GM19025 (cell line): ENCODE results near the gene TXNRD1.

Source experiments
- ATAC-seq: cut with Tn5 transposase; IDR thresholded peaks from one replicate; pipeline ENCODE4 v1.9.1; 2021; ENCODE audit warnings: mild to moderate bottlenecking, low read depth, moderate library complexity; ENCODE audit not compliant: unreplicated experiment

Gene TXNRD1

DNA sequence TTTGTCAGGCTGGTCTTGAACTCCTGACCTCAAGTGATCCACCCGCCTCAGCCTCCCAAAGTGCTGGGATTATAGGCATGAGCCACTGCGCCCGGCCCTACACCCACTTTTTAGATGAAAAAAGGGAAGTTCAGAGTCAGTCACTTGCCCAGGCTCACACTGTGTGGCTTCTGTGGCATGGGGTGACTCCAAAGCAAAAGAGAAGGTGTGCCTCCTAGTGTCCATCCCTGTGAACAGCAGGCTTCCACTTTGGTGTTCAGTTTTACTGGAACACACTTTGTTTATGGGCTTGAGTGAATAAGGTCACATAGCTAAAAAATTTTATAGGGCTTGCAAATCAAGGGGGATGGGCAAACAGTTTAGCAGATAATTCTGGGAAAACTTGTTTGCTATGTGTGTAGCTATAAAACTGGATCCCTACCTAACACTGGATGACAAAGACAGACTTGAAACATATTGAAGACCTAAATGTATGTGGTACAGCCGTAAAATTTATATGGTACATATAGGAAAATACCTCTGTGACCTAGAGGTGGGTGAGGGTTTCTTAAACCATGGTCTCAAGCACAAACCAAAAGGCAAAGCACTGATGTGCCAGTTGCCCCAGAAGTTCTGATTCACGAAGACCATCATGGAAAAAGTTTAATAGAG, 142.9 kb downstream of the TXNRD1 start:
- ATAC-seq, result no peak

DNA sequence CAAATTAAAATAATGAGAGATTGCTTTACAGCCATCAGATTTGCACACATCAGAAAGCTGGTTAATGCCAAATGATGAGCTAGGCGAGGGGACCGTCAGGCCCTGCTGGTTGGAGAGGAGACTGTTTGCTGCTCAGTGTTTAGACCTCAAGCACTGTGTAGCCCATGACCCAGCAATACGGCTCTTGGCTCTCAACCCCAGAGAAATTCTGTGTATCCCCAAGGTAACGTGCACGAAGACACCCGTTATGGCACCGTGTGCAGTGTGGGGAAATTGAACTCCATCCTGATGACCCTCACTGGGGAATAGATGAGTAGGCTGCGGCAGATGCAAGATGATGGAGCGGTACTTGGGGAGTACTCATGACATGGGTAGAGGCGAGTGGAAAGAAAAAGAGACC, 143.6 kb downstream of the TXNRD1 start:
- no peak for ATAC-seq

DNA sequence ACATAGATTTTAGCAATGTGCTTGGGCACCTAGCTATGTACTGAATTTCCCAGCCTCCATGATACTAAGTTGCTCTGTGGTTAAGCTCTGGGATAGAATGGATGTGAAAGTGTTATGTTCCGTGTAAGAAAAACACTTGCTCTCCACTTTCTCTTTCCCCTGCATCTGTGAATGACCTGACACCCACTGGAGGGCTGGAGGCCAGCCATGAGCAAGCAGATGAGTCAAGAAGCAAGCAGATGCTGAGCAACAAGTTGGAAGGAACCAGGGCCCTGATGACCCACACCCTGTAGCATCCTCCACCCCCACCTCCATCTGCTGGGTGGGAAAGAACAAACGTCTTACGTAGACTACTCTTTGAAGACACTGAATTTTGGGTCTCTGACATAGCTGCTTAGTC, 144.6 kb downstream of the TXNRD1 start:
- ATAC-seq, result no peak

DNA sequence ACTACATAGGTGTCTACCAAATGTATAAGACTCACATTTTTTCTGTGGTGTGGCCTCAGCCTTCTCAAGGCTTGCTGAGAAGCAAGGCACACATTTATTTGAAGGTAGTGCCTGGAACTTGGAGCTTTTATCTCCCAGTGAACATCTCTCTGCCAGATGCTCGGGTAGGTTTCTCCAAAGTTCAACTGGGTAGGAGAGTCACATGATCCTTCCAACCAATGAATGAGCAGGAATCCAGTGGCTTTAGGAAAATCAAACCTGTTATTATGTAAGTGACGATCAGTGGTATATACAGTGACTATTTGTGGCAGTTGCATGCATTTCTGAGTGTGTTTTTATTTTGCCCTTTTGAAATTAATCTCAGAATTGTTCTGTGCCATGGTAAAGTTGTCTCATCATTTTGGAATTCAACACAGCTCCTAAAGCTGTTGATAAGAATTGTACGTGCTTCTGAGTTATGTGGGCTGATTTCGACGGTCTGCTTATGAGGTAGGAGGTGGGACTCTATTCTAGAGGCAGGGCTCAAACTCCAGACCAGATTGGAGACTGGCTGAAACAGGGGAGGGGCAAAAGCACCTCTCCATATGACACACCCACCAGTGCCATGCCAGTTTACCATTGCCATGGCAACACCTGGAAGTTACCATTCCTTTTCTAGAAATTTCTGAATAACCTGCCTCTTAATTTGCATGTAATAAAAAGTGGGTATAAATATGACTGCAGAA, 145.6 kb downstream of the TXNRD1 start:
- no peak for ATAC-seq

DNA sequence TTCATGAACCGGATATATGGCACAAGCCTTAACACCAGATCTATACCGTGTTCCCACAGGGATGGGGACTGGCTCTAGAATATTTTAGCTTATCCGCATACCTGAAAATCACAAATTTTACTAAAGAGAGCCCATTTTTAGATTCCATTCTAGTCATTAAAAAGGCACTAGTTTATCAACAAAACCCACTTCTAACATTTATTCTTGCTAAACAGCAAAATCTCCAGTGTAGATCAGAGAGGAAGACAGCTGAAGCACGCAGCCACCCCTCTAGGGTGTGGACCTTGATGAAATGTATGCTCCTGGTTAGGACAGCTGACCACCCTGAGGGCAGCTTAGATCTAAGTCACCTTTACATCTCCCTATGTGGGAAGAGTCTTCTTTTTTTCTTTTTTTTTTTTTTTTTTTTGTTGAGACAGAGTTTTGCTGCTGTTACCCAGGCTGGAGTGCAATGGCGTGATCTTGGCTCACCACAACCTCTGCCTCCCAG, 150.4 kb downstream of the TXNRD1 start:
- ATAC-seq, result no peak

DNA sequence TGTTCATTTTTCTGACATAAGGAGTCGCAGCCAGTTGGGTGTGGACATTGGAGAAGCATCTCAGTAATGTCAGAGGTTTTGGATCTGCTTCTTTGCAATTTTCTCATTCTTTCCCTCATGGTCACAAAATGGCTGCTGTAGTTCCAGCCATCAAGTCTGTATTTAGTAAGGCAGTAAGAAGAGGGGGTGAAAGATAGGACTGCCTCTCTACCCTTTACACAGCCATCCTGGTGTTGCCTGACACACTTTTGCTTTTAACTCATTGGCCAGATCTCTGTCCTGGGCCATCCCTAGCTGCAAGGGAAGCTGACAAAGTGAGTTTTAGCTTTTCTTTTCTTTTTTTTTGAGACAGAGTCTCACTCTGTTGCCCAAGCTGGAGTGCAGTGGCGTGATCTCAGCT, 154.1 kb downstream of the TXNRD1 start:
- no peak for ATAC-seq

DNA sequence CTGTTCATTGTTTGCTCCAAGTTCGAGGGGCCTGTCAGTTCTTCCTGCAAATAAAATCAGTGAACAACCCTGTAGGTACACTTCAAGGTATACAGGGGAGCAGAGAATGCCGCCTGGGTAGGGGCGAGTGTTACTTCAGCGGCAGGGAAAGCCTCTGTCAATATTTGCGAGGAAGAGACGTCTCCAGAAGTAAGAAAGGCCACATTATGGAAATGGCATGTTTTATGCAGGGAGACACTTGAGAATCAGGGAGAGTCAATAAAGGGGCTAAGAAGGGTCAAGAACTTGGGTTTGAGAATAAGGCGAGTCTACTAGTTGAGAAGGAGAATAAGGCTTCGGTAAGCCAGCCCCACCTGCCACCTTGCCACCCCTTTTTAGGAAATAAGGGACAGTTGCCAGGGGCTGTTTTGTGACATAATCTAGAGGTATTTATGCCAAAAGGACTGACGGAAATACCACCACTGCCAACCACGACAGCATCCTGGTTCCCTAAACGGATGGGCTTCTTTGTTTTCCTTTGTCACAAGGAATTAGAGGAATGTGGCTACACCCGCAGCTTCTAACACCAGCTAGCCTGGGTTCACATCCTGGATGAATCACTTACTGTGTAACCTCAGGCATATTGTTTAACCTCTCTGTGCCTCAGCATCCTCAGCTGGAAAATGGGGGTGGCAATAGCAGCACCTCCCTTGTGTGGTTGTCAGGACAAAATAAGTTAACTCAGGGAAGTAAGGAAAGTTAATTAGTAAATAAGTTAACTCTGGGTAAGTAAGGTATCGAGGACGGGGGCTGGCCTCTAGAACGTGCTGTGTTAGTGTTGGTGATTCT, 155.7 kb downstream of the TXNRD1 start:
- no peak for ATAC-seq

DNA sequence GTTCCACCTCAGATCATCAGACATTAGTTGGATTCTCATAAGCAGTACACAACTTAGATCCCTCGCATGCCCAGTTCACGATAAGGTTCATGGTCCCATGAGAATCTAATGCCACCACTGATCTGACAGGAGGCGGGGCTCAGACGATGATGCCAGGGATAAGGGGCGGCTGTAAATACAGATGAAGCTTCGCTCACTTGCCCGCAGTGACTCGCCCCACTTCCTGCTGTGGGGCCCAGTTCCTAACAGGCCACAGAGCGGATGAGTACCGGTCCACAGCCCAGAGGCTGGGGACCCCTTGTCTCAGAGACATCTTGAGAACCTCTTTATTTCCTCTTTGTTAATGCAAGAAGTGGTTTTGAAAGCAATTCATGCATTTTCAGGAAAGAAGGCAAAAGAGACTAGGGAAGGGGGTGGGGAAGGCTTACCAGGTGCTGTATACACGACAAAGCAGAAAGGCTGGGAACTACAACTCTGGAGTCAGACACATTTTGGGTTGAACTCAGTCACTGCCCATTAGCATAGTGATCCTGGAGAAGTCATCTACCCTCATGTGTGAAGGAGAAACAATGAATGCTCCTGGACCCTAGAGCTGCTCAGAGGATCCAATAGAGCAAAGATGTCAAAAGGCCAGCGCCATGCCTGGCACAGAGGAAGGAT, 156.6 kb downstream of the TXNRD1 start:
- no peak for ATAC-seq

DNA sequence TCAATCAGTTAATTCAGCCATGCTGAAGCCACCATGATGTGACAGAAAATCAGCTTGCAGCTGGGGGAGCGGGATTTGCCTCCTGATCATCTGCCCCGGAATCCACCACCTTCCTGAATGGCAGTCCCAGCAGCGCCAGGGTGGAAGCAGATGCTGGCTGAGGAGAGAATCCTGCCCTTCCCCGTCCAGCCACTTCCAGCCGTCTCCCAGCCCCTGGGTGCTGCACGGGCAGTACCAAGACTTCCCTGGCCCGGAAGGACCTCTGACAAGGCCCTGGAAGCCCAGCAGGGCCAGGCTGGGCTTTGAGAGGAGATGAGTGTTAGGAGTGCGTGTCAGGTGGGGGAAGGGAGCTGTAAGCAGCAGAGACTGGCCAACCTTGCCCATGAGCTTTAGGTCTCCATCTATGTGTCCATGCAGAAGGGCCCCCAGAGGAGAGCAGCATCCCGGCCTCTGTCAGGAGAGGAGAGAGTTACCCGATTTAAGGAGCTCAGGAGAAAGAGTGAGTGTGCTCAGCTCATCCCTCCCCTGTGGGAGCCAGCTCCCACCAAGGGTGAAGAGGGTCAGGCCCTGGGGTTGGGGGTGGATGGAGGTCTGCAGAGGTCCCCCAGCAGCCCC, 157.2 kb downstream of the TXNRD1 start:
- no peak for ATAC-seq

DNA sequence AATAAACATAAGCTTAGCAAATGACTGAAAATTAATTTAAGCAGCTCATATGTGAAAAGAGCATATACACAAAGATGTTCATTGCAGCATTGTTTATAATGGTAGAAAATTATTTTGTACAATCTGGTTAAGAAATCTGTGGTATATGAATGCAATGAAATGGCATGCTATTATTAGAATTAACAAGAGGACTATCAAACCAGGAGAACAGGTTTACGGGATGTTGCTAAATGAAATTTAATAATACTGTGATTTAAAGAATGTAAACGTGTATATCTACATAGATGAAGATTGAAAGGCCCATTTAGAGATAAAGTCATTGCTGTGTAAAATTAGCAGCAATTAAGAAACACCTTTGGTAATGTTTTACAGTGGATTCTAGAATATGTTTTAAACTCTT, 158.5 kb downstream of the TXNRD1 start:
- no peak for ATAC-seq

DNA sequence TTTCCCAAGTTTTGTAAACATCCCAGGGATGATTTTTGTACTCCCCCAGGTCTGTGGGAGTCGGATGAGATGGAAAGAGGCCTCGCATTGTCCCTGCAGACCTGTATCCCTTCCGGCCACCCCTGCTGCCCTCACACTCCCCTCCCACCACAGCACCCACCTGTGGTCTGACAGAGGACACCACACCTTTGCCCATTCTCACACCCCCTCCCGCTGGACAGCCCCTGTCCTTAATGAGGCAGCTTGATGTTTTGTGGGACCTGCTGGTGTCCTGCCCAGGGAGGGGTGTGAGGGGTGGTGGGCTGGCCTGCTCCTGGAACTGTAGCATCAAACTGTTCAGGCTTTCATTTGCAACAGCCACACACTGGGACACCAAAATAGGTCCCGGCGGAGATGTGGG, 159.2 kb downstream of the TXNRD1 start:
- ATAC-seq, result no peak

DNA sequence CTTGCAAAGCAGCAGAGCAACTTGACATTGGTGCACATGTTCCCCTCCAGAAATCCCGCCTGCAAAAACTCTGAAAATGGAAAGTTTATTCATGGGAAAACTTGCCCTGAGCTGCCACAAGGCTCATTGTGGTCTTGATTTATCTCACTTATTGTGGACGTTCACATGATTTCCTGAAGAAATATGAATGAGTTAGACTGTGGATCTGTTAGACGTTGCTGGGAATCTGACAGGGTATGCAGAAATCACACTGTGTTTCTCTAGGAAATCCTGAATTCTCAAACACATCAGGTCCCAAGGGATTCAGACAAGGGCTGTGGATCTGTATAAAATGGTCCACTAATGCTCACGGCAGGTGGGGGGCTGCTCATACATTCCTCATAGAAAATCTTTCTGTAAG, 160.2 kb downstream of the TXNRD1 start:
- no peak for ATAC-seq

DNA sequence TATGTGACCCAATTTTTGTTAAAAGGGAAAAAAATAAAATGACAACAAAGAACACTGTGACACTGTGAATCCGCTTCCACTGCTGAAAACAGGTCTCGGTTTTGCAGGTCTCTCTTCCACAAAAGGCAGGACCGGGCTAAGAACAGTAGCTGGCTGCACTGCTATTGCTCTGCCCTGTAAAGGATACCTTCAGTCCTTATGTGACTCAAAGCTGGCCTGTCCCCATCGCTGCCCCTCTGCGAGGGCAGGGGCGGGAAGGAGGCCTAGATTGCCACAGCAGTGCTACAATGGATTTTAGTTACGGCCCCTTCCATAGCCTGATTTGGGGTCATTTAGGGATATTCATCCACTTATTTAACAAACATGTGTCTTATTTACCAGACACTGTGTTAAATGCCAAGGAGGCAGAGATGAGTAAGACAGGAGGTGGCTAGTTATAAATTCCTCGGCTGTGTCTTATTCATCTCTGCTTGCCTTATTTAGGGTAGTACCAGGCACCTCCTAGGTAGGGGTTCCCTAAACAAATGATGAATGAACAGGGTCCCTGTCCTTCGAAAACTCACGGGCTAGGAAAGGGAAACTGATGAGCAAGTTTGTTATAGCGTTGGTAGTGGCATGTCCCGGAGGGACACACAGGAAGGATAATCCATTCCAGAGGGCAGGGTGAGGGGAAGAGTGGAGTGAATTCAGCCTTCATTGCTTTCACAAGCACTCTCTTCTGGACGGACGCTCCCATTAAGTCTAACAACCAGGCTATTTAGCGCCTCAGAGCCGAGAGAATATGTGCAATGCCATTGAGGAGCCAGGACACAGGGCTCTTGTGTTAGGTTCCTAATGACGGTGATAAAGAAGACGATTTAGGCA, 161.3 kb downstream of the TXNRD1 start:
- no peak for ATAC-seq

DNA sequence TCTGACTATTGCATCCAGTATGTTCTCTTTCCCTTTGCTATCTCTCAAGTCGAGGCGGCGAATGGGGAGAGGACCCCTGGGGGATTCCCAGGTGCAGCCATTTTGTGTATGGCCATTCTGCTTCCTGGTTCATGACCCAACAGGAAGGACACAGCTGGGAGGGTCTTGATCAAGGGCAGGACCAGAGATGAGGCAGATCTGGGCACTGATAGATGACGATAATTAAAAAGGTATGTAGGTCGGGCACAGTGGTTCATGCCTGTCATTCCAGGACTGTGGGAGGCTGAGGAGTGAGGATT, 161.9 kb downstream of the TXNRD1 start:
- no peak for ATAC-seq

DNA sequence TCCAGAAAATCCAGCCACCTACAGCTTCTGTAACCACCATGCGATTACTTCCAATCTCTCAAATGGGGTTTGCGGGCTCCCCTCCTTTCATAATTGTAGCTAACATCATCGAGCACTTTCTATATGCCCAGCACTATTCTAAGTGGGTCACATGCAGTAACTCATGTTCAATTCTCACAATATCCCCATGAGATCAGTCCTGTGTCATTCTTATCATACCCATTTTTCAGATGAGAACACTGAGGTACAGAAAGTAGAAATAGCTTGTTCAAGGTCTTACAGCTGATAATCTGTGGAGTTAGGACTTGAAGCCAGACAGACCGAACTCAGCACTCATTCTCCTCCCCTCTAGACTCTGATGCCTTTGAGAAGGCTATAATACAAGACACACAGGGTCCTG, 162.8 kb downstream of the TXNRD1 start:
- no peak for ATAC-seq

DNA sequence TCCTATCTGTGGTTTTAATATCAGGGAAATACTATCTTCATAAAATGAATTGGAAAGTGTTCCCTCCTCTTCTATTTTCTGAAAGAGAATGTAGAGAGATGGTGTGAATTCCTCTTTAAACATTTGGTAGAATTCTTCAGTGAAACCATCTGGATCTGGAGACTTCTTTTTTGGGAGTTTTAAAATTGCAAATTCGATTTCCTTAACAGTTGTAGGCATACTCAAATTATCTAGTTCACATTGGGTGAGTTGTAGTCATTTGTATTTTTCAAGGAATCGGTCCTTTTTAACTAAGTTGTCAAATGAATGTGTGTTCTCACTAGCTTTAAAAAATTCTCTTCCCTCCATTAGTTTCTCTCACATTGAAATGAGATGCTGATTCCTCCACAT, 165.8 kb downstream of the TXNRD1 start:
- ATAC-seq, result no peak

DNA sequence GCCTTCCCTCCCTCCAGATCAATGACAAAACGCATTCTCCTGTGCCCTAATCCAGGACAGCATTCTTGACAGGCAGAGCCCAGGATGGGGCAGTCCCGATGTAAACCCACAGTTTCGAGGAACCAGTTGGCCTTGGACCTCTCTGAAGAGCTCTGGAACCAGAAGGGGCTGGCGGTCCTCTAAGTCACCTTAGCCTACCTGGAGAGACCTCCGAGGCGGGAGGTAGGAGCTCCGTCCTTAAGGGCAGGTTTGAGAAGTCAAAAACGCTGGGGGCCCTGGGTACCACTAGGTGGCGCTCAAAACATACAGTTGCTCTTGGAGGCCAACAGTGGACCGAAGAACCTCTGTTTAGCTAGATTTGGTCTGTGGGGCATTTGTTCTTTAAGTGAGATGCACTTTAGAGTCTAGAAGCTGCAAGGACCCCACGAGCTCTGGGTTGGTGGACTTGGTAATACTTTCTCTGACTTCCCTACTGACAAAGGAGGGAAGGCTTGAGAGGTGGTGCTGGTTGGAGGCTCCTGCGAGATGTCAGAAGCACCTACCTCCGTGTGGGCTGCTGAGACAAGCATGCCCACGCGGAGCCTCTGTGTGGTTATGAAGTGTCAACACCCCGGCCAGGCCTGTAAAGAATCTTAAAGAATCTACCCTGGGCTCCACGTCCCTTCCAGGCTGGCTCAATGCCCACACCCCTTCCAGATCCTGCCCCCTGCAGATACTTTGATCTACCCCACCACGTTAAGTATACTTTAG, 166.3 kb downstream of the TXNRD1 start:
- peak; percentile 51 for ATAC-seq

DNA sequence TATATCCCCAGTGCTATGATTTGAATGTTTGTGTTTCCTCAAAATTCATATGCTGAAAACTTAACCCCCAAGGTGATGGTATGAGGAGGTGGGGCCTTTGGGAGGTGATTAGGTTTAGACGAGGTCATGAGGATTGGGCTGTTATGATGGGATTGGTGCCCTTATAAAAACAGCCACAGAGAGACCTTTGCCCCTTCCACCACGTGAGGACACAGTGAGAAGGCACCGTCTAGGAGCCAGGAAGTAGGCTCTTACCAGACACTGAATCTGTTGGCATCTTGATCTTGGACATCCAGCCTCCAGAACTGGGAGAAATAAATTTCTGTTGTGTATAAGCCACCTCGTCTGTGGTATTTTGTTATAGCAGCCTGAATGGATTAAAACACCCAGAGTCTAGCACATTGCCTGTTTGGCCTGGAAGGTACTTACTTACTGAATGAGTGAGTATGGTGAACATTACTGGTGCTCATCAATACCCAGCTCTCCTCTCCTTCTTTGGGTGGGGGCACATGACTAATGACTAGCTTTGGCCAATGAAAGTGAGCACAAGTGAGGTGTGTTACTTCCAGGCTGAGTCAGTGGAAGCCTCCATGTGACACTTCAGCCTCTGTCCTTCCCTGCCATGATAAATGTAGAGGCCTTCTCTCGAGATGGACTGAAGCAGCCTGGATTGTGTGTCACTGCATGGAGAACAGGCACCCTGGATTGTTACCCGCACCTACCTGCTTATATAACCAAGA, 168.7 kb downstream of the TXNRD1 start:
- no peak for ATAC-seq
